Lower leg skin (tissue), 3 donors: Measurements from ENCODE around the gene TSPEAR.

Experiments
- POLR2A ChIP-seq, 2 donors: fragments of 450-650 bp; IDR thresholded peaks; one replicate each; pipeline ENCODE4 v1.6.1; 2016 to 2017; ENCODE audit warnings: antibody characterized with exemption in 2 of 2, mild to moderate bottlenecking in 1 of 2, moderate library complexity in 1 of 2
- TF ChIP-seq, protein P1 (sequence below), 3 donors: fragments of 450-650 bp; IDR thresholded peaks; one replicate each; pipeline ENCODE4 v1.5.1; 2016; ENCODE audit warnings: antibody characterized with exemption in 3 of 3, mild to moderate bottlenecking in 3 of 3, moderate library complexity in 2 of 3

DNA sequence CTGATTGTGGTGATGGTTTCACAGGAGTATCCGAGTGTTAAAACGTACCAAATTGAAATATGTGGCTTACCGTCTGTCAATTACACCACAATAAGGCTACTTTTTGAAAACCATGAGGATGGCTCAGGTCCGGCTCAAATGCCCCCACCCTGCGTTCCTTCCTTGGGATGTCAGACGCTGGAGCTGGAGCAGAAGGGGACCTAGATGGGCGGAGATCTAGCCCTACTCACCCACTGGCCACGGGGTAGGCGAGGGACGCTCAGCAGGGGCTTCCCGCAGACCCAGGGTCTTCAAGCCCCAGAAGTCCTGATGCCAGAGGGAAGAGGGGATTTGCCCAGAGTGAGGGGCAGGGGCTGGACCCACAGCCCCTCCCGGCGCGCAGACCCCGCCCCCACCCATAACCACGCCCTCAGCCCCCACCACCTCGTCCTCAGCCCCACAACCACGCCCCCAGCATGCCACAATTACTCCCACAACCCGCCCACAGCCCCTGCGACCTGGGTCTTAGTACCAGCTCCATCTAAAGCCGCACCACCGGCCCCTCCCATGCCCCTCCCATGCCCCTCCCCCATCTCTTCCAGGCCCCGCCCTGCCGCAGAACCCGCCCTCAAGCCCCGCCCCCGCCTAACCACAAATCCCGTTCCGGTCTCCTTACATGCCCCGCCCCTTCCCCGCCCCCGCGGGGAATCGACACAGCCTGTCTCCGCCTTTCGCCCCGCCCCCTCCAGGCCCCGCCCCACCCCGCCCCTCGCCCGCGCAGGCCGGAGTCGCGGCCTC, 256.4 kb downstream of the TSPEAR start, which contains the start of gene LRRC3:
- TF ChIP-seq, protein P1, sequence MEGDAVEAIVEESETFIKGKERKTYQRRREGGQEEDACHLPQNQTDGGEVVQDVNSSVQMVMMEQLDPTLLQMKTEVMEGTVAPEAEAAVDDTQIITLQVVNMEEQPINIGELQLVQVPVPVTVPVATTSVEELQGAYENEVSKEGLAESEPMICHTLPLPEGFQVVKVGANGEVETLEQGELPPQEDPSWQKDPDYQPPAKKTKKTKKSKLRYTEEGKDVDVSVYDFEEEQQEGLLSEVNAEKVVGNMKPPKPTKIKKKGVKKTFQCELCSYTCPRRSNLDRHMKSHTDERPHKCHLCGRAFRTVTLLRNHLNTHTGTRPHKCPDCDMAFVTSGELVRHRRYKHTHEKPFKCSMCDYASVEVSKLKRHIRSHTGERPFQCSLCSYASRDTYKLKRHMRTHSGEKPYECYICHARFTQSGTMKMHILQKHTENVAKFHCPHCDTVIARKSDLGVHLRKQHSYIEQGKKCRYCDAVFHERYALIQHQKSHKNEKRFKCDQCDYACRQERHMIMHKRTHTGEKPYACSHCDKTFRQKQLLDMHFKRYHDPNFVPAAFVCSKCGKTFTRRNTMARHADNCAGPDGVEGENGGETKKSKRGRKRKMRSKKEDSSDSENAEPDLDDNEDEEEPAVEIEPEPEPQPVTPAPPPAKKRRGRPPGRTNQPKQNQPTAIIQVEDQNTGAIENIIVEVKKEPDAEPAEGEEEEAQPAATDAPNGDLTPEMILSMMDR (IDR thresholded peaks at IDR 0.05): no peak
- TF ChIP-seq POLR2A (IDR thresholded peaks at IDR 0.05): no peak
